ENCODE results near the gene SSPN.

The SSPN gene

GRCh38 chr12:26187014-26187798, 8.2 kb upstream of the SSPN start:
- DNase-seq, result no peak

GRCh38 chr12:26188127-26188526, 7.2 kb upstream of the SSPN start:
- no peak for DNase-seq

- DNase-seq, result no peak
These were observed 6.7 kb upstream of the SSPN start for GRCh38 chr12:26188641-26189040.

GRCh38 chr12:26192142-26192541, 3.2 kb upstream of the SSPN start:
- no peak for DNase-seq

- DNase-seq, result no peak
These were observed 1.8 kb upstream of the SSPN start for GRCh38 chr12:26193539-26193938.

GRCh38 chr12:26195641-26196420, 458 bp downstream of the SSPN start:
- no peak for DNase-seq

- no peak for DNase-seq
These were observed 996 bp downstream of the SSPN start for GRCh38 chr12:26196421-26196716.

GRCh38 chr12:26197832-26198231, 2.5 kb downstream of the SSPN start:
- no peak for DNase-seq

GRCh38 chr12:26198742-26199141, 3.4 kb downstream of the SSPN start:
- DNase-seq, result no peak

GRCh38 chr12:26203167-26203780, 7.9 kb downstream of the SSPN start:
- DNase-seq, result no peak

- no peak for DNase-seq
These were observed 9.4 kb downstream of the SSPN start for GRCh38 chr12:26204612-26205289.

- no peak for DNase-seq
These were observed 9.9 kb downstream of the SSPN start for GRCh38 chr12:26205298-26205697.

GRCh38 chr12:26205941-26206340, 10.6 kb downstream of the SSPN start:
- no peak for DNase-seq

GRCh38 chr12:26211331-26211730, 16.0 kb downstream of the SSPN start:
- no peak for DNase-seq

- DNase-seq, result no peak
These were observed 17.0 kb downstream of the SSPN start for GRCh38 chr12:26212396-26212795.

GRCh38 chr12:26212988-26213387, 17.6 kb downstream of the SSPN start:
- no peak for DNase-seq

GRCh38 chr12:26214121-26214520, 18.7 kb downstream of the SSPN start:
- DNase-seq, result no peak

- DNase-seq, result no peak
These were observed 24.4 kb downstream of the SSPN start for GRCh38 chr12:26219736-26220135.

- no peak for DNase-seq
These were observed 29.3 kb downstream of the SSPN start for GRCh38 chr12:26224657-26225056.

GRCh38 chr12:26226122-26226521, 30.7 kb downstream of the SSPN start:
- no peak for DNase-seq

GRCh38 chr12:26226629-26227360, 31.4 kb downstream of the SSPN start:
- DNase-seq, result no peak

GRCh38 chr12:26227361-26227745, 32.0 kb downstream of the SSPN start:
- DNase-seq, result no peak

GRCh38 chr12:26229910-26230309, 34.5 kb downstream of the SSPN start:
- DNase-seq, result no peak

Measured in CD4-positive, alpha-beta T cell treated with Interleukin-17A for 1 hour (primary cell).